Raji (cell line): ENCODE results near the gene PADI2.
A peak's percentile ranks its signal among the peaks of the same experiment; 100 is the strongest.

ENCODE experiments used
- POLR2A ChIP-seq: IDR thresholded peaks from 2 replicates; pipeline ENCODE4 v1.6.1; 2011; ENCODE audit warnings: low read depth, low read length, control low read depth; ENCODE audit not compliant: insufficient read depth

The PADI2 gene

GRCh38 chr1:17121881-17122280 lies 2.6 kb upstream of the PADI2 start:
- TF ChIP-seq POLR2A = no peak

DNA sequence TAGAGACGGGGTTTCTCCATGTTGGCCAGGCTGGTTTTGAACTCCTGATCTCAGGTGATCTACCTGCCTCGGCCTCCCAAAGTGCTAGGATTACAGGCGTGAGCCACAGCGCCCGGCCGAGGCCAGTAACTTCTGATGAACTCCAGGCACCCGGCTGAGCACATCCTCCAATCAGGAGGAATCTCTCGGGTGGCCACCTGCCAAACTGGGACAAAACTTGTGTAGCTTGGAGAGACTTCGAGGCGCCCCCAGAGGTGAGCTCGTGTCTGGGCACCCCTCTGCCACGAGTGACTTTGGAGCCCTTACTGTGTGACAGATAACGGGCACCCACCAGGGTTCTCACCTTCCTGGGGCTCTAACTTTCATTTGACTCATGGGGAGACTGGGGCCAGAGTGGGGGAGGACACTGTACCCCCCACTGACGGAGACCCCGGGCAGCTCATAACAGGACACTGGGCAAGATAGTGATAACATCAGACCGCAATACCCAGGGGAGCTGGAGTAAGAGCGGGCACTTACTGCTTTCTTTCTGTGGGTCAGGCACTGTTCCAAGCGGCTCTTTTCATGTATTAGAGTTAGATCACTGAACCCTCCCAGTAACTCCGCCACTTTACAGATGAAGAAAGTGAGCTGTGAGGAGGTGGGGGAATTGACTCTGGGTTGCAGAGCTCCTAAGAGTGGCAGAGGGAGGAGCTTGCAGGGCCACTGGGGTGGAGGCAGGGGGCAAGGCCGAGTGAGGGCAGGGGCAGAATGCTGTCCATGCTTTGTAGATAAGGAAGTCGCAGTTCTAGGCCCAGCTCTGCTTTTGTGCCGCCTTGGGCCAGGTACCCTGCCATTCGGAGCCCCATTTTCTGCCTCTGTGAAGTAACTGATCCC lies 1.9 kb upstream of the PADI2 start:
- TF ChIP-seq POLR2A = no peak

DNA sequence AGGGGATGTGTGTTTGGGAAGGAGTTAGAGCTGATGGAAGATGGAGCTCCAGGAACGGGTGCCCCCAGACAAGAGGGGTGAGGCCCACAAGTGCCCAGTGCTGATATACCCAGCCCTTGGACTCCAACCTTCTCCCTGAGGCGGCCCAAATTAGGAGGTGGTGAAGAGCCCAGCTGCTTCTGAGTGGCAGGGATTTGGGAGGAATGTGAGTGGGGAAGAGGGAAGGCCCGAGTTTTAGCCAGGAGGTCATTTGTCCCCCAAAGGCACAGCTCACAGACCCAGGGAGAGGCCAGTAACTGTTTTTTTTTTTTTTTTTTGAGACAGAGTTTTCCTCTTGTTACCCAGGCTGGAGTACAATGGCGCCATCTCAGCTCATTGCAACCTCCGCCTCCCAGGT lies 1.2 kb upstream of the PADI2 start:
- no peak for TF ChIP-seq POLR2A

DNA sequence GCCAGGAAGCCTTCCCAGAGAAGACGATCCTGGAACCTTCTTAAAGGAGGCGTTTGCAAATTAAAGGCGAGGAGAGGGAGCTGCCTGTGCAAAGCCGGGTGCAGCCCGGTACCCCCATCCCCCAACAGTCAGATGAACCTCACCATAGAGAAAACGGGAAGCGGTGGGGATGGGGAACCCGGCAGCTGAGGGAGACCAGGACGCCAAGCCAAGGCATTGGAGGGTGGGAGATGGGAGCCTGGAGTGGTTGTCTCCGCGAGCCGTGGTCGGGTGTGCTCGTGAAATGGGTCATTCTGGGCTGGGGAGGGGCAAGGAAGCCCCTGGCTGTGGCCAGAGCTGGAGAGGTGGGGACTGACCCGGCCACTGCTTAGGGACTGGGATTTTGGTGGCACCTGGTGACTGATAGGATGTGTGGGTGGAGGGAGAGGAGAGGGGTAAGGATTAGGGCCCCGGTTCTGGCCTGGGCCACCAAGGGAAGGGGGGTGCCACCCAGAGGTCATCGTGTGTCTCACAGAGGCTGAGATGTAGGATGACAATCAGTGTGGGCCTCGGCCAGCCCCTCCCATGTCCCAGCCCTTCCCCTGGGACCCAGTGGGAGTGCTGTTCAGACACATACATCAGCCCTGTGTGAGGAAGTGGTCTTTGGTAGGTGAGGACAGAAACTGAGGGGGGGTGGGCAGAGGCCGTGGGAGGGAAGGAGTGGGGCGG lies 676 bp upstream of the PADI2 start:
- TF ChIP-seq POLR2A = peak; percentile 30; the same call in 1 of the 2 replicates

GRCh38 chr1:17118706-17119075 lies 560 bp downstream of the PADI2 start:
- TF ChIP-seq POLR2A = no peak

GRCh38 chr1:17118268-17118667 lies 983 bp downstream of the PADI2 start:
- TF ChIP-seq POLR2A = no peak

DNA sequence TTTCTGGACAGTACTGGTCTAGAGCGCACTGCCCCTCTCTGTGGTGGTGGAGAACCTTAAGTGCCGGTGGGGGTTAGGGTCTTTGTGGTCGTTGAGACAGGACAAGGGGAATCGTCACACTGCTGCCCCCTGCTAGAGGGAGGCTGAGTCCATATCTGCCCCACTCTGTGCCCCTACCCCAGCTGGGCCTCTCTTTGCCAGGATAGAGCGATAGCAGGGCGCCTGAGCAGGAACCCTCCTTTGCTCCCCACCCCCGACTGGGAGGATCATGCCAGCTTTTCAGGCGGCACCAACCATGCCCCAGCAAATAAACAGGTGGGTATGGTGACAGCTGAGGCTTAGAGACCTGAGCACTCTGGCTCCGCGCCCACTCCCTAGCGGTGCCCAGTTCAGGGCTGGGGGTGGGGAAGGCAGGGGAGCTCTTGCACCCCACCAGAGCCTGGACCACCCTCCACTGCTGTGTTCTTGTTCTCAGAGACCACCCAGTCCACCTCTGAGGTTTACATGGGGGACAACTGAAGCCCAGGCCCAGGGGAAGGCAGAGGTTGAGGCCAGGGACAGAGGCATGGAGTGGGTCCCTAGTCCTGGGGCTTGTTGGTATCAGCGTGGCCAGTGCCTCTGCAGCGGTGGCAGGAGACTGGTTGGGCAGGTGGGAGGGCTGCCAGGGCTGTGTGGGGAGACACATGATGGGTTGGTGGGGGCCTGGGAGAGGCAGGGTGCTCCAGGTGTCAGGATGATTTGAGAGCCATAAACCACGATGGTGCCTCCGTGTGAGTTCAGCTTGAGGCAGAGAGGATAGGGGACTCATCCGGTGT lies 1.6 kb downstream of the PADI2 start:
- no peak for TF ChIP-seq POLR2A

DNA sequence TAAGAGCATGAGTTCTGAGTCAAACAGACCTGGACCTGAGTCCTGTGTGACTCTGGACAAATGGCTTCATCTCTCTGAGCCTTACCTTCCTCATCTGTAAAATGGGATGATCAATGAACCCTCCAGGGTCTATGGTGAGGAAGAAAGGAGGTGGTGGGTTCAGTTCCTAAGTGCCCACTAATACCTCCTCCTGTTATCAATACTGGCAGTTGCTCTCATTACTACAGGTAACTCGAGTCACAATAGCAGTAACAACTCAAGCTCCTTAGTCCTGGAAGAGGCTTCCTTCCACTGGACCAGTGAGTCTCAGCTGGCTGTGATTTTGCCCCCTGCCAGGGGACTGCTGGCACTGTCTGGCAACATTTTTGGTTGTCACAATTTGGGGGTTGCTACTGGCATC lies 2.6 kb downstream of the PADI2 start:
- no peak for TF ChIP-seq POLR2A

DNA sequence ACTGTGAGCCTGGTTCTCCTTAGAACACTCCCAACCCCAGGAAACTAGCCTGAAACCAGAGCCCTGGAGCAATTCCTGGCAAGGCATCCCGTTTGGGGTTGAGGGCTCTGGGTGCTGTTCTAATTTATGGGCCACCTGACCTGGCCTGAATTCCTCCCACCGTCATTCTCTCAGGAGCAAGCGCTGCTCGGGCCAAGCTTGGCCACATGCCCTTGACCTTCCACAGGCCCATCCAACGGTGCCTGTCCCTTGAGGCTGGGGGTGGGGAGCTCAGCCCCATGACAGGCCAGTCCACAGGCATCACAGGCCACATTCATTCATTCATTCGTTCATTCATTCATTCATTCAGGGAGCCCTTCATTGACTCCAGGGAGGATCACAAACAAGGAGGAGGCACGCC lies 5.3 kb downstream of the PADI2 start:
- TF ChIP-seq POLR2A = no peak

- no peak for TF ChIP-seq POLR2A
Measured at GRCh38 chr1:17112496-17113236, 6.6 kb downstream of the PADI2 start.

- TF ChIP-seq POLR2A = no peak
Measured at GRCh38 chr1:17112076-17112475, 7.2 kb downstream of the PADI2 start.

GRCh38 chr1:17110555-17110926 lies 8.7 kb downstream of the PADI2 start:
- no peak for TF ChIP-seq POLR2A

- TF ChIP-seq POLR2A = no peak
Measured at GRCh38 chr1:17109892-17110554, 9.2 kb downstream of the PADI2 start.

GRCh38 chr1:17108786-17109185 lies 10.5 kb downstream of the PADI2 start:
- TF ChIP-seq POLR2A = no peak
